ENCODE results near the gene PRMT7.

DNA sequence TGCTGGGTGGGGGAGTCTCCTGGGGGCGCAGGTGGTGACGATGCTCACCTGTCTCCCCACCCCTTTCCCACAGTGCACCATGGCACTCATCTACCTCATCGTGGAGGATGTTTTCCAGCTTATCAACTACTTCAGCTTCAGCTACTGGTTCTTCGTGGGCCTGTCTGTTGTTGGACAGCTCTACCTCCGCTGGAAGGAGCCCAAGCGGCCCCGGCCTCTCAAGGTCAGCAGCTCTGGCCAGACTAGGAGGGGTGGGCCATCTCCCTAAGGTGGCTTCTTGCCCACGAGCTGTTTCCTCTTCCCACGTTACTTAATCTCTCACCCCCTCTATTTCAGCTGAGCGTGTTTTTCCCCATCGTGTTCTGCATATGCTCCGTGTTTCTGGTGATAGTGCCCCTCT, 14.5 kb upstream of the PRMT7 start:
- TF ChIP-seq EZH2 (IDR thresholded peaks at IDR 0.05; ENCODE audit: insufficient read depth, poor library complexity, severe bottlenecking) (no peak), EZH2phosphoT487 (IDR thresholded peaks at IDR 0.05; ENCODE audit: insufficient read depth, low read depth) (no peak)
